Activated CD4-positive, alpha-beta T cell treated with anti-CD3 and anti-CD28 coated beads, Interleukin-2, amount 50 U/mL, for 4 hours (primary cell): ENCODE results near the gene FAS.
"Not testable (repeated sequence)": the region's sequence is repeated elsewhere in the genome, so short reads cannot be mapped to it uniquely, and the experiment has no call there.

Source experiments
- DNase-seq, 2 experiments: peaks; one replicate each; pipeline ENCODE4 v3.0.0-alpha.2; 2020

The FAS gene

GRCh38 chr10:88995156-88995876 is 4.7 kb downstream of the FAS start:
- no peak for DNase-seq

- no peak for DNase-seq
Measured at GRCh38 chr10:88996927-88997326, 6.3 kb downstream of the FAS start.

DNA sequence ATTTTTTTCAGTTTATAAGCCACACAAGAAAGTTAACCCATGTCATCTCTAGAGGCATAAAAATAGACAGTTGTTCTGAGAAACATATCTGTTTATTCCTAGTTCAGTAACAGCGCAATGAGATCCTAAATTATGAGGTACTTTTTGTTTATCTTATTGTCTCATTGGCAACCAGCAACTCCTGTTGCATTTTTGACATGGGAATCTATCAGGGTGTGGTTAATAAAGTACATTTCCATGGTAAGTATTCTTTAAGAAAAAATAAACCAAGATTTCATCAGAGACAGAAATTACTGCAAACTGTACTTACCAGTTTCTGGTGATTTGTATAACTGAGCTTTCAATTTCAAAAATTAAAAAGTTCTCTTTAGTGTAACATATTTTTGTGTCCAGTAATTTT is 9.0 kb downstream of the FAS start:
- no peak for DNase-seq

- peak in 1 of 2 experiments; percentile 26 for DNase-seq
Measured at GRCh38 chr10:89001024-89001728, 10.6 kb downstream of the FAS start.

DNA sequence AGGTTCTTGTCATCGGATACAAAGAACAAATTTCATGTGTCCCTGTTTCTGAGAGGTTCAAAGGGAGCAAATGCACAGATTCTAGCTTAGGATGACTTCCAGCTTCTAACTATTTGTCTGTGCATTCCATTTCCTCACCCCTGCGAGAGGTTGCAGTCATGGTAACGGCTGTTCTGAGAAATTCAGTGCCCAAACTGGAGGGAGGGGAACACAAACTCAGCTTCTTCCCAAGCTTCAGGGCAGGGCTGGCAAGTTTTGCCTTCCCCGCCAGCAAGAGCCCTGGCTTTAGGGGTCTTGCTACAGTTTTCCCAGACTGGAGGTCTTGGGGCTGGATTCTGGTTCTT is 11.1 kb downstream of the FAS start:
- no peak for DNase-seq

GRCh38 chr10:89002226-89002978 is 11.8 kb downstream of the FAS start:
- DNase-seq = no peak

- no peak for DNase-seq
Measured at GRCh38 chr10:89003344-89003743, 12.7 kb downstream of the FAS start.

DNA sequence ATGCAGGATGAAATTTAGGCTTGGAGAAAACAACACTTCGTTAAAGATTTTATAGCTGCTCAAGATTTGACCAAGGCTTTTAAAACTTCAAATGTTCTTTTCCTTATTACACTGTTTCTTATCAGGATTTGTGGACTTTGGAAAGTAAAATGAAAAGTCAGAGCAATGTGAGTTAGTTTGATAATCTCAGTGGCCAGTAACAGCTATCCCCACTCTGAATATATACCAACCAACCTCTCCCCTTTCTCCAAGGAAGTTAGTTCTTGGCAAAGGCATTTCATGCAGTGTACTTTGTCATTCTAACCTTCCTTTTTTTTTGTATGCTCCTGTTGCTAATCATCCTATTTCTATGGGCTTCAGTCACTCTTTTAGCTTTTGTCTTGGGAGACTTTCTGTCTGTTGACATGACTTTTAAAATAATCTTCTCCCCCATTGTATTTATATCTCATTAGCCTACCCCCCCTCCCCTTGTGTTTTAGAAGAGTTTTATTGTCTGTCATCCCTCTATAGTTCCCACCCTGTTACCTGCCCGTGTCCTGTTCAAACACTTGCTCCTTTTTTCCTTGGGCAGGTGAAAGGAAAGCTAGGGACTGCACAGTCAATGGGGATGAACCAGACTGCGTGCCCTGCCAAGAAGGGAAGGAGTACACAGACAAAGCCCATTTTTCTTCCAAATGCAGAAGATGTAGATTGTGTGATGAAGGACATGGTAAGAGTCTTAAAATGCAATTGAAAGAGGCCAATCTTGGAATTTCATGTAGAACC is 16.7 kb downstream of the FAS start:
- no peak for DNase-seq

- DNase-seq = not testable (repeated sequence)
Measured at GRCh38 chr10:89018700-89019346, 28.2 kb downstream of the FAS start.

GRCh38 chr10:89019569-89020327 is 29.1 kb downstream of the FAS start:
- DNase-seq = no peak

GRCh38 chr10:89021526-89021925 is 30.9 kb downstream of the FAS start:
- DNase-seq = not testable (repeated sequence)

DNA sequence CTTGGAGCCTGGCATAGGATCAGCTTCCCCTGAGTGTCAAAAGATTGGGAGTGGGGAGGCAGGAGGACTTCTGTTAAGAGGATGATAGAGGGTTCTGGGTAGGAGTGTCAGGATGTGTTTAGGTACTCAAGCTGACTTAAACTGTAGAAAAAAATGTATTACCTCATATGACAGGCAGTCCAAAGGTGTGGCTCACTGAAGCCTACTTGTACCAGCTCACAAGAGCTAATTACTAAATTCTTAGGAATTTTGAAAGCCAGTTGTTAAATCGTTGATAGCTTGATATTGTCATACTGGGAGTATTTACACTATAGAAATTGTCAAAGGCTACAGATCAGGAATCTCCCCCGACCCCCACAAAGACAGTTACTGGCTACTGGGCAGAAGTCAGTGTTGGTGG is 32.1 kb downstream of the FAS start:
- no peak for DNase-seq

DNA sequence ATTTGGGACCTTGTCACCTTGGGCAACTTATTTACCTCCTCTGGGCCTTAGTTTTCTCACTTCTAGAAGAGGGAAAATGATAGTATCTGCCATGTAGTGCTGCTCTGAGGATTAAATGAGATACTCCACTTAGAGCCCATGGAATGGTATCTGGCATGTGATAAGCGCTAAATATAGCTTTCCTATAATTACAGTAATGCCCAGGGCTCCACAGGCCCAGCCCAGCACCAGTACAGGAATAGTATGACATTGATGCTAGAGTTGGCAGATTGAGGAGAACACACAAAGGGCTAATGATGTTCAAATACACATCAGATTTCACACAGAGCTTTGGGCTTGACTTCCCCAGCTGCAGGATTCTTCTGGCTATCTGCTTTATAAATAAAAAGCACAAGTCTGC is 34.9 kb downstream of the FAS start:
- DNase-seq = no peak

DNA sequence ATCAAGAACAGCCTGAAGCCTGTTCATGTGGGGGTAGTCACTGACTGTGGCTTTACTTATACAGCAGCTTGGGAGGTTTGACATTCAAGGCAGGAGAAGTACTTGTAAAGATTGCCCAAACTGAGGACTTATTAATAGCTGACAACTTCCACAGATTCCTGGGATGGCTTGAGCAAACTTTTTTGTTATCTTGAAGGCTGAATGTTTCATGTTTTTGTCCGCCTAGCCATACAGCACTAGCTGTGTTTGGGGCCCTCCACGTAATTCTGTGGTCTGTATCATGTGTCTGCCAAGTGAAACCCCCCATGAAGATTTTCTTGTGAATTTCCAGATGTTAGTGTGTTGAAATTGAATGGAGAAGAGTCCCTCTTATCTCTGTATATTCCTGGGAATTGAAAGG is 38.6 kb downstream of the FAS start:
- DNase-seq = no peak

DNA sequence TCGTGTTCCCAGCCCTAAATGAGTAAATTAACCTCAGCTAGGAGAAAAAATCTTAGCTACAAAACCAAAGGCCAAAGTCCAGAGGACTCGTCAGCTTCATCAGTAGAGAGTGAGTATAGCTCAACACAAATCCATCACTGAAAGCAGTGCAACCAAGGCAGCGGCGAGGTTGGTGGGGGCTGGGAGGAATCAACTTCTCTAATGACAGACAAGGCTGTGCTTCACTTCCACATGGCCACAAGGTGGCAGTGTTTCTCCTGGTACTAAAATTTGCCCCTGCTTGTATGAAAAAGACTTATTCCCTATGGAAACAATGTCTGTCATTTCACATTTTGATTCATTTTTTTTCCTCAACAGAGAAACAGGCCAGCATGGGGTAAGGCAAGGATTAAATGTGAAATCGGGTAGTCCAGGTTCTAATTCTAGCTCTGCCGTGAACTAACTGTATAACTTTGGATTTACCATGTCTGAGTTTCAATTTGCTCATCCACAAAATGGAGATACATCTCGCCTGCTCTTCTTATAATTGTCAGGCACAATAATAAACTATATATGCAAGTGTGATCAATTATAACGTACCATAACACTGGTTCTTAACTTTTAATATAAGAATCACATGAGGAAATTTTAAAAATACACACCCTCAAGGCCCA is 39.3 kb downstream of the FAS start:
- DNase-seq = peak; percentile 64 to 65

GRCh38 chr10:89030791-89031190 is 40.2 kb downstream of the FAS start:
- DNase-seq = no peak

- DNase-seq = peak; percentile 32
Measured at GRCh38 chr10:89032141-89032891, 41.7 kb downstream of the FAS start.

- DNase-seq = no peak
Measured at GRCh38 chr10:89035461-89035860, 44.9 kb downstream of the FAS start.

- no peak for DNase-seq
Measured at GRCh38 chr10:89037096-89037495, 46.5 kb downstream of the FAS start.

DNA sequence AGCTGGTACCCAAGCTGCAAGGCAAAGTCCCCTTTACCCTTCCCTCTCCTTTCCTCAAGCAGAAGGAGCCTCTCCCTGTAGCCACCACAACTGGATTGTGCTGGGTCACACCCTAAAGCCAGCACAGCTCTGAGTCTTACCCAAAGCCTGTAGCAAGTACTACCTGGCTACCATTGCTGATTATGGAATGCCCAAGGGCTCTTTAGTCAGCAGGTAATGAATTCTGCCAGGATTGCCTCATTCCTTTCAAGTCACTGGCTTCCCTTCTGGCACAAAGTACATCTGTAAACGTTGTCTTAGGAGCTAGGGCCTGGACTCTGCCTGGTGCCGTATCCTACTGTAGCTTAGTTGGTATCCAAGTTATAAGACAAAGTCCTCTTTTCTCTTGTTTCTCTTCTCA is 52.0 kb downstream of the FAS start:
- DNase-seq = no peak

DNA sequence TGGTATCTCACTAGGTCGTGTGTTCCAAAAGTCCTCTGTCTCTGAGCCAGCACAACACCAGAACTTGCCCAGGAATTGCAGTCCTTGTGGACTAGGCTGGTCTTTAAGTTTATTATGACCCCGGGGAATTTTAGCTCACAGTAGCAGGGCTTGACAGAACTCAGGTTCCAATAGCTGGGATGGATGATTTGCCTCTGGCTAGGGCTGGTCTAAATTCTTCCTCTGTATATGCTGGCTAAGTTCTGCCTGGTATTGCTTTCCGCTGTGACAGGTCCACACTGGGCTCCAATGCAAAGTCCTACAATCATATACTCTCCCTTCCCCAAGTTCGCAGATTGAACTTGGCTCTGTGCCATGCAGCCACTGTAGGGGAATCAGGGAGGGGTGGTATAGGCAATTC is 52.5 kb downstream of the FAS start:
- no peak for DNase-seq
